ENCODE results near the gene TMEFF2.

- TF ChIP-seq CTCF (IDR thresholded peaks at IDR 0.05; ENCODE audit: insufficient read depth, low read depth, low read length) (no peak), EZH2 (IDR thresholded peaks at IDR 0.05; ENCODE audit: insufficient read depth, low read length) (no peak)
These were observed 184.7 kb downstream of the TMEFF2 start for GRCh38 chr2:192010073-192010472.
